GM23248 (cell line): Measurements from ENCODE around the gene ZNF101. TPM values are rescaled to one million over a fixed set of nuclear protein-coding genes. Genes with fewer than 3 reads are reported as not detected.
A peak's percentile ranks its signal among the peaks of the same experiment; 100 is the strongest.

Source experiments
- DNase-seq: peaks from one replicate; pipeline ENCODE4 v3.0.0-alpha.2; 2015
- H2AFZ ChIP-seq: fragments of 200-600 bp; sonication (generic); 2 replicates; pipeline ENCODE4 v1.6.1; 2016; ENCODE audit warnings: antibody characterized with exemption
- H3F3A ChIP-seq: fragments of 200-600 bp; sonication (generic); 2 replicates; pipeline ENCODE4 v1.6.1; 2016; ENCODE audit warnings: mild to moderate bottlenecking, antibody characterized with exemption, mixed run types; ENCODE audit not compliant: insufficient read depth
- H3K27ac ChIP-seq: fragments of 200-600 bp; sonication (generic); 2 replicates; pipeline ENCODE4 v1.5.1; 2016; ENCODE audit warnings: mild to moderate bottlenecking
- H3K27me3 ChIP-seq: fragments of 200-600 bp; sonication (generic); replicated peaks from 2 replicates; pipeline ENCODE4 v1.6.1; 2016; ENCODE audit warnings: mild to moderate bottlenecking; ENCODE audit not compliant: insufficient read depth
- H3K36me3 ChIP-seq: fragments of 200-600 bp; sonication (generic); 2 replicates; pipeline ENCODE4 v1.6.1; 2016; ENCODE audit warnings: low read depth, mild to moderate bottlenecking
- H3K4me1 ChIP-seq: fragments of 200-600 bp; sonication (generic); 2 replicates; pipeline ENCODE4 v1.6.1; 2016; ENCODE audit warnings: mild to moderate bottlenecking; ENCODE audit not compliant: insufficient read depth
- H3K4me2 ChIP-seq: fragments of 200-600 bp; sonication (generic); one replicate; pipeline ENCODE4 v1.6.1; 2016; ENCODE audit warnings: mild to moderate bottlenecking; ENCODE audit not compliant: unreplicated experiment
- H3K4me3 ChIP-seq: fragments of 200-600 bp; sonication (generic); 2 replicates; pipeline ENCODE4 v1.5.1; 2016; ENCODE audit warnings: mild to moderate bottlenecking
- H3K79me2 ChIP-seq: fragments of 200-600 bp; sonication (generic); 2 replicates; pipeline ENCODE4 v1.6.1; 2016; ENCODE audit warnings: mild to moderate bottlenecking; ENCODE audit not compliant: insufficient read depth
- H3K9ac ChIP-seq: fragments of 200-600 bp; sonication (generic); 2 replicates; pipeline ENCODE4 v1.6.1; 2016; ENCODE audit warnings: mild to moderate bottlenecking
- H3K9me2 ChIP-seq: fragments of 200-600 bp; sonication (generic); 2 replicates; pipeline ENCODE4 v1.6.1; 2016; ENCODE audit warnings: mixed run types, mild to moderate bottlenecking, moderate library complexity; ENCODE audit not compliant: insufficient read depth
- H3K9me3 ChIP-seq: fragments of 200-600 bp; sonication (generic); one replicate; pipeline ENCODE4 v1.6.1; 2017; ENCODE audit warnings: low read depth
- H4K20me1 ChIP-seq: fragments of 200-600 bp; sonication (generic); 2 replicates; pipeline ENCODE4 v1.6.0; 2016; ENCODE audit not compliant: insufficient read depth
- EZH2 ChIP-seq: fragments of 200-600 bp; sonication (generic); IDR thresholded peaks from 2 replicates; pipeline ENCODE4 v1.6.1; 2018; ENCODE audit warnings: antibody characterized with exemption, mild to moderate bottlenecking; ENCODE audit not compliant: insufficient read depth, poor library complexity, severe bottlenecking
- EZH2phosphoT487 ChIP-seq: fragments of 200-600 bp; sonication (generic); IDR thresholded peaks from 2 replicates; pipeline ENCODE4 v1.6.1; 2018; ENCODE audit warnings: antibody characterized with exemption, moderate library complexity, mild to moderate bottlenecking, low read depth; ENCODE audit not compliant: insufficient read depth
- WGBS, 2 experiments: methylation state at CpG; one replicate each; pipeline ENCODE4 v1.1.6; 2015 to 2017; ENCODE audit warnings: low lambda C conversion rate in 2 of 2, low coverage in 1 of 2; ENCODE audit errors: missing lambda C conversion rate in 2 of 2; 5-methylcytosine and 5-hydroxymethylcytosine counted together
- in situ Hi-C: fragments of 300-500 bp; cut with MboI; formaldehyde crosslinking; loops from 2 replicates; pipeline ENCODE4 v1.15.0; 2020
- polyA plus RNA-seq: library from polyadenylated mRNA; unstranded; fragments of >200 nt; fragmentation: Nextera tagmentation; extraction: Ambion mirVana; gene quantifications from 2 replicates; pipeline ENCODE4 v1.2.1, GENCODE V29; 2016
- total RNA-seq: library from RNA; depleted of rRNA; stranded (reverse); fragments of >200 nt; shearing (Covaris generic); gene quantifications from 2 replicates; pipeline ENCODE4 v1.2.3, GENCODE V29; 2014

The ZNF101 gene
- total and polyA plus RNA-seq, 2 experiments from 2014 or later: 3.7 TPM

DNA sequence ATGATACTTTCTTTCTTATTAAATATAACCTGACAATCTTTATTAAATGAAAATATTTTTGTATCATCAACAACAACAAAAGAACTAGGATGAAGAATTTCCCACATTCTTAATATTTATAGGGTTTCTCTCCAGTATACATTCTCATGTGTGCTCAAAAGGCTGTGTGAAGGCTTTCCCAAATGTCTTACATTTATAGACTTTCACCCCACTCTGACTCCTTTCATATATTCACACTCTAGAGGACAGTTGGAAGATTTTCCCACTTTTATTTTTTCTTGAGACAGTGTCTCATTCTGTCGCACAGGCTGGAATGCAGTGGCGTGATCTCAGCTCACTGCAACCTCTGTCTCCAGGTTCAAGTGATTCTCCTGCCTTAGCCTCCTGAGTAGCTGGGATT is 41.9 kb downstream of the ZNF101 start:
- Histone ChIP-seq H3K36me3 (peaks cover 51% of the 10 kb centered on the region), H3K4me3 (no peak overlapping the region), H3K4me1 (no peaks in the 10 kb centered on the region), H3K27me3 (no peaks in the 10 kb centered on the region), H3K4me2 (no peak overlapping the region), H3K9ac (no peak overlapping the region), H3F3A (peaks cover 26% of the 10 kb centered on the region), H3K9me2 (no peaks in the 10 kb centered on the region), H3K27ac (no peak overlapping the region), H2AFZ (no peak overlapping the region), H4K20me1 (no peaks in the 10 kb centered on the region), H3K79me2 (no peaks in the 10 kb centered on the region), H3K9me3 (peaks cover 40% of the 10 kb centered on the region)
- no peak for DNase-seq
- in situ Hi-C loops: no loop called here
- WGBS, 2 experiments: 90 to 91% methylated on average over 2 of the region's 2 CpGs
- TF ChIP-seq EZH2phosphoT487 (no peak), EZH2 (no peak)

DNA sequence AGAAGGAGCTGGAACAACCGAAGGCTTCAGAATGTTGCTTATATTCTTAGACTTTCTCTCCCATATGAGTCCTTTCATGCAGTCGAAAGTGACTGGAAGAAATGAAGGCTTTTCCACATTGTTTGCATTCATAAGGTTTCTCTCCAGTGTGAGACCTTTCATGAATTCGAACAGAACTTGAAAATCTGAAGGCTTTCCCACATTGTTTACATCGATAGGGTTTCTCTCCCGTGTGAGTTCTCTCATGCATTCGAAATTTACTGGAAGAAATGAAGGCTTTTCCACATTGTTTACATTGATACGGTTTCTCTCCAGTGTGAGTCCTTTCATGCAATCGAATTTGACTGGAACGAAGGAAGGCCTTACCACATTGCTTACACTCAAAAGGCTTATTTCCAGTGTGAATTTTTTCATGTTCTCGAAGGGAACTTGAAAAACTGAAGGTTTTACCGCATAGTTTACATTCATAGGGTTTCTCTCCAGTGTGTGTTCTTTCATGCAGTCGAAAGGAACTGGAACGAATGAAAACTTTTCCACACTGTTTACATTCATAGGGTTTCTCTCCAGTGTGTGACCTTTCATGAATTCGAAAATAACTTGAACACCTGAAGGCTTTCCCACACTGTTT is 42.8 kb downstream of the ZNF101 start:
- Histone ChIP-seq H3K27ac (no peak overlapping the region), H3K4me1 (no peaks in the 10 kb centered on the region), H3F3A (peaks cover 26% of the 10 kb centered on the region), H3K36me3 (peaks cover 51% of the 10 kb centered on the region), H3K9me2 (no peaks in the 10 kb centered on the region), H4K20me1 (no peaks in the 10 kb centered on the region), H3K27me3 (no peaks in the 10 kb centered on the region), H3K4me3 (no peak overlapping the region), H3K9ac (no peak overlapping the region), H2AFZ (no peak overlapping the region), H3K79me2 (peaks cover 7% of the 10 kb centered on the region), H3K9me3 (peaks cover 47% of the 10 kb centered on the region), H3K4me2 (no peak overlapping the region)
- in situ Hi-C loops: no loop called here
- no peak for DNase-seq
- TF ChIP-seq EZH2phosphoT487 (no peak), EZH2 (no peak)
- 94 to 96% methylated on average over 14 of the region's 14 CpGs for WGBS, 2 experiments

DNA sequence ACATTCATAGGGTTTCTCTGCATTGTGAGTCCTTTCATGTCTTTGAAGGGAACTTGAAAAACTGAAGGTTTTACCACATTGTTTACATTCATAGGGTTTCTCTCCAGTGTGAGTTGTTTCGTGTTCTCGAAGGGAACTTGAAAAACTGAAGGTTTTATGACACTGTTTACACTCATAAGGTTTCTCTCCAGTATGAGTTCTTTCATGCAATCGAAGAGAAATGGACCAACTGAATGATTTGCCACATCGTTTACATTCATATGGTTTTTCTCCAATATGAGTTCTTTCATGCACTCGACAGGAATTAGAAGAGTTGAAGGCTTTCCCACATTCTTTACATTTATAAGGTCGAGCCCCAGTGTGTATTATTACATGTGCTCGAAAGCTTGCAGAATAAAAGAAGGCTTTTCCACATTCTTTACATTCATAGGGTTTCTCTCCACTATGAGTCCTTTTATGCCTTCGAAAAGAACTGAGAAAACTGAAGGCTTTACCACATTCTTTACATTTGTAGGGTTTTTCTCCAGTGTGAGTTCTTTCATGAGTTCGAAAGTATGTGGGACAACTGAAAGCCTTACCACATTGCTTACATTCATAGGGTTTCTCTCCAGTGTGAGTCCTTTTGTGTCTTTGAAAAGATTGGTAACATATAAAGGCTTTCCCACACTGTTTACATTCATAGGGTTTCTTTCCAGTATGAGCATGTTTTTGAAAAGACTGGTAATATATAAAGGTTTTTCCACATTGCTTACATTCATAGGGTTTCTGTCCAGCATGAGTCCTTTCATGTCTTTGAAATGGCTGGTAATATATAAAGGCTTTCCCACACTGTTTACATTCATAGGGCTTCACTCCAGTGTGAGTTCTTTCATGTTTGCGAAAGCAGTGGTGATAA is 43.5 kb downstream of the ZNF101 start:
- peaks cover 15% of the 10 kb centered on the region for H3K79me2 ChIP-seq
- no peak overlapping the region for H2AFZ ChIP-seq
- TF ChIP-seq EZH2: no peak
- TF ChIP-seq EZH2phosphoT487: no peak
- DNase-seq: no peak
- no peaks in the 10 kb centered on the region for H3K27me3 ChIP-seq
- H3K4me2 ChIP-seq: no peak overlapping the region
- H3K9me2 ChIP-seq: no peaks in the 10 kb centered on the region
- peaks cover 49% of the 10 kb centered on the region for H3K9me3 ChIP-seq
- in situ Hi-C loops: no loop called here
- H3K27ac ChIP-seq: no peak overlapping the region
- no peak overlapping the region for H3K9ac ChIP-seq
- H3K4me3 ChIP-seq: 0 out of 2 replicates have a peak overlapping the region, but pooled peaks have one; percentile 7
- H3K4me1 ChIP-seq: no peaks in the 10 kb centered on the region
- WGBS, 2 experiments: 96 to 97% methylated on average over 10 of the region's 10 CpGs
- H3K36me3 ChIP-seq: peaks cover 55% of the 10 kb centered on the region
- no peaks in the 10 kb centered on the region for H4K20me1 ChIP-seq
- H3F3A ChIP-seq: peaks cover 26% of the 10 kb centered on the region

DNA sequence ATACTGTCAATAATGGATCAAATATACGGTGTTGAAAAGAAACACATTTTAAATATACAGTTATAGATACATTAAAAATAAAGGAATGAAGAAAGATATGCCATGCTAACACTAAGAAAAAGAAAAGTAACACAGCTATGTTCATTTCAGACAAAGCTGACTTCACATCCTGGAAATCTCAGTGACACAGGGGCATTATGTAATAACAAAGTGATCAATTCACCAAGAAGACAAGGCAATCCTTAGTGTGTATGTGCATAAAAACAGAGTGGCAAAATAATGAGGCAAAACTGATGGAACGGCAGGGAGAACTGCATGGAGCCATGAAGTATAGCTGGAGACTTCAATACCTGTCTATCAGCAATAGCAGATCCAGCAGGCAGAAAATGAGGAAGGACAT is 51.2 kb downstream of the ZNF101 start:
- DNase-seq: no peak
- H3K27me3 ChIP-seq: no peaks in the 10 kb centered on the region

More for the DNA sequence above, 51.2 kb downstream of the ZNF101 start:
- 95 to 100% methylated on average over 2 of the region's 2 CpGs for WGBS, 2 experiments
- H3K79me2 ChIP-seq: peaks cover 75% of the 10 kb centered on the region
- no peaks in the 10 kb centered on the region for H3K4me1 ChIP-seq
- no peaks in the 10 kb centered on the region for H3F3A ChIP-seq
- H3K4me3 ChIP-seq: no peak overlapping the region
- peaks cover 16% of the 10 kb centered on the region for H3K9me3 ChIP-seq
- no peak overlapping the region for H3K4me2 ChIP-seq
- no peak overlapping the region for H3K27ac ChIP-seq
- in situ Hi-C loops: no loop called here
- no peak overlapping the region for H3K9ac ChIP-seq
- H2AFZ ChIP-seq: no peak overlapping the region
- no peaks in the 10 kb centered on the region for H3K9me2 ChIP-seq
- TF ChIP-seq EZH2phosphoT487 (no peak), EZH2 (no peak)
- H4K20me1 ChIP-seq: no peaks in the 10 kb centered on the region
- 0 out of 2 replicates have a peak, but pooled peaks cover 19% of the 10 kb centered on the region for H3K36me3 ChIP-seq
